GM19239 (cell line): Measurements from ENCODE around the gene SH3BGR.

ENCODE experiments used
- DNase-seq: peaks from one replicate; pipeline ENCODE4 v3.0.0; 2011; ENCODE audit warnings: low spot score; ENCODE audit not compliant: insufficient read length
- FAIRE-seq: peaks from 2 replicates; lab custom pipeline; 2011; peaks lifted over from hg19 to GRCh38; lab: Jason Lieb, UNC

The SH3BGR gene

GRCh38 chr21:39510240-39510639 lies 58.5 kb downstream of the SH3BGR start:
- no peak for DNase-seq
- FAIRE-seq = no peak

GRCh38 chr21:39511102-39511501 lies 59.3 kb downstream of the SH3BGR start:
- FAIRE-seq (no peak), DNase-seq (no peak)

- DNase-seq (no peak), FAIRE-seq (no peak)
Observed at GRCh38 chr21:39513735-39514134, 62.0 kb downstream of the SH3BGR start.

GRCh38 chr21:39515684-39516472 lies 64.1 kb downstream of the SH3BGR start:
- FAIRE-seq = no peak
- no peak for DNase-seq

- peak; percentile 78 for FAIRE-seq
- peak; percentile 59 for DNase-seq
Observed at GRCh38 chr21:39518055-39518846, 66.5 kb downstream of the SH3BGR start.

GRCh38 chr21:39518847-39519210 lies 67.1 kb downstream of the SH3BGR start:
- FAIRE-seq (no peak), DNase-seq (no peak)

- FAIRE-seq (no peak), DNase-seq (no peak)
Observed at GRCh38 chr21:39519835-39520234, 68.1 kb downstream of the SH3BGR start.

GRCh38 chr21:39523399-39523798 lies 71.6 kb downstream of the SH3BGR start:
- DNase-seq (no peak), FAIRE-seq (no peak)

- DNase-seq = no peak
- no peak for FAIRE-seq
Observed at GRCh38 chr21:39523915-39524314, 72.1 kb downstream of the SH3BGR start.

- no peak for DNase-seq
- FAIRE-seq = no peak
Observed at GRCh38 chr21:39525129-39525528, 73.4 kb downstream of the SH3BGR start.

- no peak for FAIRE-seq
- no peak for DNase-seq
Observed at GRCh38 chr21:39525601-39526000, 73.8 kb downstream of the SH3BGR start.

GRCh38 chr21:39527067-39527595 lies 75.4 kb downstream of the SH3BGR start:
- DNase-seq (no peak), FAIRE-seq (no peak)

- FAIRE-seq (no peak), DNase-seq (no peak)
Observed at GRCh38 chr21:39527664-39528381, 76.1 kb downstream of the SH3BGR start.

- FAIRE-seq (no peak), DNase-seq (no peak)
Observed at GRCh38 chr21:39529026-39529425, 77.3 kb downstream of the SH3BGR start.

GRCh38 chr21:39531064-39531463 lies 79.3 kb downstream of the SH3BGR start:
- DNase-seq (no peak), FAIRE-seq (no peak)

GRCh38 chr21:39531840-39532239 lies 80.1 kb downstream of the SH3BGR start:
- FAIRE-seq (no peak), DNase-seq (no peak)

- no peak for FAIRE-seq
- DNase-seq = no peak
Observed at GRCh38 chr21:39533545-39534380, 82.0 kb downstream of the SH3BGR start.

GRCh38 chr21:39535646-39536437 lies 84.1 kb downstream of the SH3BGR start:
- FAIRE-seq = no peak

GRCh38 chr21:39536835-39537234 lies 85.1 kb downstream of the SH3BGR start:
- no peak for FAIRE-seq
- no peak for DNase-seq

More at GRCh38 chr21:39535646-39536437, 84.1 kb downstream of the SH3BGR start:
- no peak for DNase-seq
